ENCODE results near the gene ATP8A2. TPM values are rescaled to one million over a fixed set of nuclear protein-coding genes. Genes with fewer than 3 reads are reported as not detected.

ATP8A2 gene
- total and polyA plus RNA-seq, 9 of the 15 experiments (the other 6 are each of a cell fraction or from before 2014, with no cell fraction given) = under 0.01 to 0.33 (median 0.06) TPM; not detected in 4

DNA sequence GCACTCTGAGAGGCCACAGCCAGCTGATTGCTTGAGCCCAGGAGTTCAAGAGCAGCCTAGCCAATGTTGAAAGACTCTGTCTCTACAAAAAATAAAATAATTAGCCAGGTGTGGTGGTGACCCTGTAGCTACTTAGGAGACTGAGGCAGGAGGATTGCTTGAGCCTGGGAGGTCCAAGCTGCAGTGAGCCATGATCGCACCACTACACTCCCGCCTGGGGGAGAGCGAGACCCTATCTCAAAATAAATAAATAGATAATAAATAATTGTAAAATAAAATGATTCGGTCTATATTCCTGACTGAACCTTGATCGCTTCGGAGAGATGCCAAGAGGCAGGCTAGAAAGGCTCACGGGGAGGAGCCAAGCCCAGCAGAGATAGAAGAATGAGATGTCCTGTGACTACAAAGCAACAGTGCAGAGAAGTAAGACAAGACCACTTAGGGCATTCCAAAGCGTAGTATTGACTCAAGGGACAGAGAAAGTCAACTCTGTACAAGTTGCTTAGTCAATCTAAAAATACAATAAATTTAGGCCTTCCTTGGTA lies 667.2 kb downstream of the ATP8A2 start:
- TF ChIP-seq RUNX1 (IDR thresholded peaks at IDR 0.05; ENCODE audit: low read depth) = no peak
- no peak for TF ChIP-seq IFI16 (CRISPR knock-in tag; IDR thresholded peaks at IDR 0.05)
- no peak for TF ChIP-seq RBBP5 (IDR thresholded peaks at IDR 0.05; ENCODE audit: borderline replicate concordance, insufficient read depth, low read length, poor library complexity, severe bottlenecking)
- no peak for TF ChIP-seq FOXK2 (conservative IDR thresholded peaks at IDR 0.05 in 1 of 2, IDR thresholded peaks at IDR 0.05 in 1 of 2; ENCODE audit: low read depth in 2 of 2)
- TF ChIP-seq MECOM (CRISPR knock-in tag; IDR thresholded peaks at IDR 0.05) = no peak
- no peak for TF ChIP-seq ETS2 (tag; IDR thresholded peaks at IDR 0.05; ENCODE audit: borderline replicate concordance, poor library complexity, severe bottlenecking)
- TF ChIP-seq ZNF146 (CRISPR knock-in tag; IDR thresholded peaks at IDR 0.05; ENCODE audit: unreplicated experiment) = no peak
- Histone ChIP-seq H4K20me1 (replicated peaks; ENCODE audit: control insufficient read depth, insufficient read depth, low read length) (no peaks in the 10 kb centered on the region), H3K9me1 (ENCODE audit: control insufficient read depth, insufficient read depth, low read length) (no peaks in the 10 kb centered on the region), H2AFZ (ENCODE audit: low read depth, low read length) (no peak overlapping the region), H3K27me3 (ENCODE audit: control insufficient read depth in 2 of 2, insufficient read depth in 2 of 2, low read length in 2 of 2) (no peaks in the 10 kb centered on the region), H3K4me3 (no peak overlapping the region), H3K4me1 (replicated peaks in 1 of 2; ENCODE audit: control insufficient read depth in 2 of 2, insufficient read depth in 2 of 2, low read length in 2 of 2) (no peaks in the 10 kb centered on the region), H3K9ac (ENCODE audit: insufficient read depth in 1 of 2, low read depth in 2 of 2, low read length in 2 of 2) (no peak overlapping the region), H3K27ac (ENCODE audit: extremely low read depth, low read depth, low read length) (no peak overlapping the region), H3K9me3 (replicated peaks; ENCODE audit: control insufficient read depth, insufficient read depth, low read depth, low read length) (no peaks in the 10 kb centered on the region), H3K36me3 (ENCODE audit: control insufficient read depth, insufficient read depth, low read length) (no peaks in the 10 kb centered on the region), H3K79me2 (ENCODE audit: control insufficient read depth, insufficient read depth, low read length) (no peaks in the 10 kb centered on the region), H3K4me2 (ENCODE audit: insufficient read depth, low read length) (no peak overlapping the region)
- FAIRE-seq = no peak
- DNase-seq (ENCODE audit: extremely low read depth in 1 of 4, low spot score in 3 of 4) = no peak
- CTCF ChIA-PET (ENCODE audit: low intra/inter-chr PET ratio) = no interaction called here
- WGBS (ENCODE audit: insufficient coverage, low coverage, missing lambda C conversion rate) = 0% methylated on average over 8 of the region's 8 CpGs
- in situ Hi-C loops (cut with MboI) = no loop called here
- ATAC-seq = no peak
- intact Hi-C loops (cut with micrococcal nuclease) = no loop called here
- no TSS peak for BruUV-seq (replicated peaks)
- POLR2A ChIA-PET = no interaction called here

Measured in K562 (cell line).